Inflammatory macrophage (primary cell): Measurements from ENCODE around the gene SFXN5.
"Not testable (repeated sequence)": the region's sequence is repeated elsewhere in the genome, so short reads cannot be mapped to it uniquely, and the experiment has no call there.

Experiments
- DNase-seq, 2 donors: peaks; one replicate each; pipeline ENCODE4 v3.0.0-alpha.2; 2020 to 2022

SFXN5 gene

DNA sequence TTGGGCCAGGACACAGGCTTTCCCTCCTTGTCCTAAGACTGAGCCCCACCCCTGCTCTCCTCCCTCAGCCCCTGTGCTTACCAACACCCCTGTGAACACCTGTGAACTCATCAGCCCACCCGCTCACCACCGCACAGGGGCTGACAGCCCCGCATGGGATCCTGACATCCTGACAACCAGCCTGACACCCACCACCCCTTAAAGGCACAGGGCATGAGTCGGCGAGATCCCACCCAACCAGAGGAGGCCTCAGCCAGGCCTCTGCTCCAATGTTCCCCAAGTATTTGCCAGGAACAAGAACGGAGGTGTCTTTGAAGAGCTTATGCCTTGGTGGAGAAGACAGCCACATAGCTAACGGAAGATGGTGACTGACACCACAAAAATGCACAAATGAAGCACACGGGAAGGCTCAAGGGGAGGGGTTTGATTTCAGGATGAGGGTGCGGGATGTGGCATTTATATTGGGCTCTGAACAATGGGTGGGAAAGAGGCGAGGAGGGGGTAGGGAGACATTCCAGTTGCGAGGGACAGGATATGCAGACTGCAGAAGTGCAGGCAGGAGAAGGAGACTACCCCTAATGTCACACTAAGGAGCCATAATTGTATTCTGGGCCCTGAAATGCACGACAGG is 30.2 kb upstream of the SFXN5 start:
- no peak for DNase-seq

DNA sequence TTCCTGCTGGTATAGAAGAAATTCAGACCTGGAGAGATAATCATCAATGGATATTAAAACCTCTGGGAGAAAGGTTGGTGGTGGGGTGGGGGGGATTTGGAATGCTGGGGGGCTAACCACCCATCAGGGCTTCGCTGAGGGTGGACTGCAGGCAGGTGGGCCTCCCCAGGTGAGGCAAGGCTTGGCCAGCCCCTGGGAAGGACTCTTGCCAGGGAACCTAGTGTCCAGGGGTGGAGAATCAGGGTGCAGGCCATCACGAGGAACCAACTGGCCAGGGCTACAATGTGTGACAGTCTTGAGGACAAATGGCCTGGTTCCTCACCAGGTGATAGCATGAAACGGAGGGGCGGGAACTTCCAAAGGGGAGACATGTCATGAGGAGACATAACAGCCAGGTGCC is 29.4 kb upstream of the SFXN5 start:
- no peak for DNase-seq

DNA sequence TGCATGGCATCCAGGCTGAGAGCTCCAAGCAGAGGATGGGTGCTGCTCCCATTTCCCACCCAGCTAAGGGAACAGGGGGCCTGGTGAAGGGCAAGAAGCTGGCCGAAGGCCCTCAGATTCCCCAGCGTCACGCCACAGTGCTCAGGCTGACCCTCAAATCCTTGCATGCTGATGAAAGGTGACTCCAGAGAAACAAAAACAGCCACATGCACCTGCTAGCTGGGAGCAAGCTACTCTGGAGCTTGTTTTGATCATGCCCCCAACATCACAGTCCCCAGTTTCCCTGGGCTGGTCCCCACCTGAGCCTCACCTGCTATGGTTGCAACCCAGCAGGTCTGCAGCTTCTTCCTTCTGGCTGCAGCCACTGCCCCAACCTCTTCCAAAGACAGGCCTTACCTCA is 28.0 kb upstream of the SFXN5 start:
- no peak for DNase-seq

DNA sequence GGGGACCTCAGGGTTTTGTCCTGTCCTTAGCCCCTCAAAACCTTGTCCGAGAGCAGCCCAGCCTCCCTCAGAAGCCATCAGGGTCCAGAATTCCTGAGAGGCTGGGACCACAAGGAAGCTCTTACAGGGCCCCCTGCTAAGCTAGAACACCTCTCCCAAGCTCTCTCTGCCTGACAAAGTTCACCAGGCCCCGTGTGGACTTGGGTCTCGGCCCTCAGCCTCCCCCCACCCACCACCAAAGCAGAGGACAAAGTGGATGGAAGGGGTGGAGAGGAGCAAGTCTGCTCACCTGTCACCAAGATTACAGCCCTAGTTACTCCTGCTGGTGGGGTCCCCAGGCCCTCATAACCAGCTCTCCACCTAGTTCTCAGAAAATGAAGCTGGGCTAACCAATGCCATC is 24.4 kb upstream of the SFXN5 start:
- DNase-seq, result no peak

DNA sequence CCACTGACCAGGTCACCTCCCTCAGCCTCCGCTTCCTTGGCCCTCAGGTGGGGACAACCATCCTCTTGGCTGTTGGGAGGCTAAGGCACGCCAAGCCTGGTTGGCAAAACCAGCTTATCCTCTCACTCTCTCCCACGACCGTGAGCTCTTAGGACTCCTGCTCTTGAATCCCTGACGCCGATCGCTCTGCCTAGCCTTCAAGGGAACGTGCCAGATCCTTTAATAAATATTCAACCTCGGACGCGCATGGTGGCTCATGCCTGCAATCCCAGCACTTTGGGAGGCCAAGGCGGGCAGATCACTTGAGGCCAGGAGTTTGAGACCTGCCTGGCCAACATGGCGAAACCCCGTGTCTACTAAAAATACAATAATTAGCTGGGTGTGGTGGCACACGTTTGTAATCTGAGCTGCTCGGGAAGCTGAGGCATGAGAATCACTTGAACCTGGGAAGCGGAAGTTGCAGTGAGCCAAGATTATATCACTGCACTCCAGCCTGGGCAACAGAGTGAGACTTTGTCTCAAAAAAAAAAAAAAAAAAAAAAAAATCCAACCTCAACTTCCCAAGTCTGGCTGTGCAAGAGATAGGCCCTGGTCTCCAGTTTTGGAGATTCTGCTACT is 22.2 kb upstream of the SFXN5 start:
- DNase-seq, result not testable (repeated sequence)

DNA sequence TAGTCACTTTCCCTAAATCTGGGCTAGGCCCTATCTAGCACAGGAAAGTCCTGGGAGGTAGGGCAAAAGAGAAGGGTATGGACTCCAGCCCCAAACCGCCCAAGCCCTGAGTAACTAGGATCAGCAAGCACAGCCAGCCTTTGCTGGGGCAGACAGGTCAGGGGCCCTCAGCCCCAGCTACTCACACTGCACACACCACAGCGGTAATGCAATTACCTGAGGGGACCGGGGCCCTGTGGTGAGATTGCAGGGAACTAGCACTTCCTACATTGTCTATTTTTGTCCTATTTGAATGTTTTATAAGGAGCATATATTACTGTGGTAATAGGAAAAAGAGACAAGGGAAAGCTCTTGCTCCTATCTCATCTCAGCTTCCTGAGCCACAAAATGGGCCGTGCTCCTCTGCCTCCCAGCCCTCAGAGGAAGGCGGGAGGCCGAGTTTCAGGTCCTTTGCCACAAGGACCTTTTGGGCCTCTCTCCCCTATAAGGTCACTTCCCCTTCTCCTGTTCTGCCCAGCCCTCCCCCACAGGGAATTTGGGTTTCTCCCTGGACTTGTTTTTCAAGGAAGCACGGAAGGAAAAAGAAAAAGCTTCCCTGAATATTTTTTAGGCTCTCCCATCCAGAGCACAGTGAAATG is 20.8 kb upstream of the SFXN5 start:
- no peak for DNase-seq

DNA sequence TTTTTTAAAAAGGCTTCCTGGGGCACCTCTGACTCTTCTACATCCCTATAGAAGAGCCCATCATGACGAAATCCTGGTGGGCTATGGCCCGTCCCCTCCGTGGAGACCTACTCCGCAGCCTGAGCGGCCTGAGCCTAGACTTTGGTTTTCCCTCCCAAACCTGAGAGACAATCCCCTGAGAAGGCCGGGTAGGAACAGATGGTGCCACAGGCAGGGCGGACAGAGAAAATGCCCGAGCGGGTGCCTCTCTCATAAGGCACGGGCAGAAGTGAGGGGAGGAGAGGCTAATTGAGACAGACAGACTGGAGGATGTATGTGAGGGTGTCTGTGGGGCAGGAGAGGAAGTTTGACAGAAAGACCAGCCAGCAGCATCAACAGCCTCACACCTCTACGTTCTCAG is 20.2 kb upstream of the SFXN5 start:
- no peak for DNase-seq

DNA sequence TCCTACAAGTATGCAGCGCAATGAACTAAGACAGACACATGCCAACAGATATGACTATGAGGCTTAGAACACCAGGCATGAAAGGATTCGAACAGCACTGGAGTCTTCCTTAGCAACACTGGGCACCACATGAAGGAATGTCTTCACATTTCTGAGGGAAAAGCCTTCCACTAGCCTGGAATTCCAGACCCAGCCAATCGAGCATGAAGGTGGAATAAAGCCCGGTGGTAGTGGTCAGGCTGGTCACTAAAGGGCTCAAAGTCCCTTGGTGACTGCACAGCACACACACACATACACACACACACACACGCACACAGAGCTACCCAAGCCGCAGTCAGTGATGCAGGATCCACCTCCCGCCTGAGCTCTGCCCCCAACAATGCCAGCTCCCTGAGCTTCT is 19.7 kb upstream of the SFXN5 start:
- DNase-seq, result no peak

DNA sequence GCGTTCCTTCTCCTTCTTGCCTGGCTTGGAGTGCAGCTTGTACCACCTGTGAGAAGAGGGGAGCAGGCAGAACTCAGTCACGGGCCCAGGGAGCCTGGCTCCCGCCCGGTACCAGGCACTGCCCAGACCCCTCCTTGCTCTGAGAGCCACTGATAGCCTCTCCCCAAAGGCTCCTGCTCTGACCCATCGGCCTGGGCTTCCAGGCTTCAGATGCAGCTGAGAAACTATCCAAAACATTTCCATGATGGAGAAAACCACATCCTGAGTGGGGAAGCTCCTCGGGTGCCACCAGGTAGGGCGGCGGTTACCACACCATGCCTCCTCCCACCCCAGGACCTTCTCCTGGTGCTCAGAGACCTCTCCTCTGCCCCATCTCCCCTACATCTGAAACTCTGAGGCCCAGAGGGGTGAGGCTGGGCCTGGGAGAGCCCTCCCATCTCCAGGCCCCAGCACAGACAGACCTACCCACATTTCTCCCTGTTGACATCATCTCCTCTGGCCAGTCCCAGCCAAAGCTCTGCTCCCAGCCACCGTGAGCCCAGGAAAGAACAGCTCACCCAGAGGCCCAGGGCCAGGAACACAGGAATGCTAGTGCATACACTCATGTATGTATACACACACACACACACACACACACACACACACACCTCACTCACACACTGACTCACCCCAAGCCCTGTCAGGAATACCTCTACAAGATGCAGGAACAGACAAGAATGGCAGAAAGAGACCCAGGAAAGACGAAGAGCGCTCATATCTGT is 17.9 kb upstream of the SFXN5 start:
- no peak for DNase-seq

DNA sequence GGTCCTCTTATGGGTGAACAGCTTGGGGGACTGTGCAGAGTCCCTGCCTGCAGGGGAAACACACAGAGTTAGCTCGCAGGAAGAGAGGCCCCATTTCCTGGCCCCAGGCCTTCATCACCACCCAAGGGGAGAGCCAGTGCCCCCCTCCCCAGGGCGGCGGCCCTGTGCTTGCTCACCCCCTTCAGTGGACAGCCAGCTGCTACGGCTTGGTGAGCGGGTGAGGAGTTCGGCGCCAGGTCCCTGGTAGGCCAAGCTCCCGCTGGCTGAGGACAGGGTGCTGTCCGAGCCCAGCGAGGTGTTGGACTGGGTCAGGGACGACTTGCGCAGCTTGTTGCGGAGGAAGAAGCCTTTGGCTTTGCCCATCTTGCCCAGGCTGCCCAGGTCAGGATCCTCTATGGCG is 17.2 kb upstream of the SFXN5 start:
- DNase-seq, result no peak

DNA sequence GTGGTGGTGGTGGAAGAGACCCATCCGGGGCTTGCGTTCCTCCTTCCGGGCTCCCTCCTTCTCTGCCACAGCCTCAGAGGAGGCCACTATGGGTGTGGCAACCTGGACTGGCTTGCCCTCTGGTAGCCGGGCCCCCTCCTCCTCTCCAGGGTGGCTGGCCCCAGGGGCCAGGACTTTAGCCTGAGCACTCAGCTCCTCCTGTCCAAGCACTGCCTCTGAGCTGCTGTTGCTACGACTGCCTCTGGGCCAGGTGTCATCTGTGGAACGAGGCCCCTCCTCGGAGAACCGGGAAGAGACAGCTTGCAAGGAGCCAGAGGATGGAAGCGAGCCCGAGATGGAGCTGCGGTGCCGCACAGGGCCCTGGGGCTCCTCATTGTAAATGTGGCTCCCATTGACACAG is 16.7 kb upstream of the SFXN5 start:
- DNase-seq, result no peak

DNA sequence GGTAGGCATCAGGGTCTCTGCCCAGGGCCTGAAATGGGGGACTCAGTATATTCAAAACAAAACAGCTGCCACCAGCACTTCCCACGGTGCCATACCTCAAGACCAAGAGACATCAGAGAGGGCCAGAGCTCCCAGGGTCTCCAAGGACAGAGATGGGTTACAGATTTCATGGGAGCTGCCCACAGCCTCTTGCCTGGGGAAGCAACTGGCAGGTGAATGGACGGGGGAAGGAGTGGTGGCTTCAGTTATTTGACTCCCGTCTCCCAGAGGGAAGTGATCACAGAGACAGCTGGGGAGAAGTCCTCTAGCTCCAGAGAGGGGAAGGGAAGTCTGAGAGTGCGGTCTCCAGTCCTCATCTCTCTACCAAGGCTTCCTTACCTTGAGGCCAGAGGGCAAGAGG is 15.8 kb upstream of the SFXN5 start:
- DNase-seq, result no peak

DNA sequence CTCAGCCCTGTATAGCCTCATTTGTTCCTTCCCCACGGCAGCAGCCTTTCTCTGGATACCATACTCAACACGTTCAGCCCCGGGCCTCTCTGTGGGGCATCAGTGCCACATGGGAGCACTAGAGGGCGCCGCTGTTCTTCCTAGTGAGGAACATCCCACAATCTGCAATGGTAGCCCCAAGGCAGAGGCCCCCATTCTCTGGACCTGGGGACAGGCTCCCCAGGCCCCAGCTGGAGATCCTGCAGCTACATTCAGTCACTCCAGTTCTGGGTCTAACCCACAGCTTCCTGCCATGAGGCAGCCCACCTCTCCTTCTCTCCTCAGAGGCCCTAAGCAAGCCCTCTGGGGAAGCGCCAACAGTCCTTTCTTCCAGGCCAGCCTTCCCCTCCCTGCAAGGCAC is 14.2 kb upstream of the SFXN5 start:
- peak; percentile 82 to 86 for DNase-seq

DNA sequence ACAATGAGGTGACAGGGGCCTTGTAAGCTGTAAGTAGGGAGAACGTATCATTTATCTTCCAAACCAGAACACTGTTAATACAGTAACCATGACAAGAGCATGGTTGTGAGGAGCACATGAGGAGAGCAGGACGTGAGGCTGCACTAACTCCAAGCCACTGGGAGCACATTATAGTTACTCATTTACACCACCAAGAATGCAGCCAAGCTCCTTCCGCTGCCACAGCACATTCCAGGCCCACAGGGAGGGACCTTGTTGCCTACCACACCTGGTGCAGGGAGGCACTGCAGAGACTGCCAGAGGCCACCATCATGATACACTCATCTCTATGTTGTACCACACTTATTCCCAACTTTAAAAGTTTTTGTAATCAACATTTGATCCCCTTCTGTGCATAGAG is 13.5 kb upstream of the SFXN5 start:
- DNase-seq, result no peak

DNA sequence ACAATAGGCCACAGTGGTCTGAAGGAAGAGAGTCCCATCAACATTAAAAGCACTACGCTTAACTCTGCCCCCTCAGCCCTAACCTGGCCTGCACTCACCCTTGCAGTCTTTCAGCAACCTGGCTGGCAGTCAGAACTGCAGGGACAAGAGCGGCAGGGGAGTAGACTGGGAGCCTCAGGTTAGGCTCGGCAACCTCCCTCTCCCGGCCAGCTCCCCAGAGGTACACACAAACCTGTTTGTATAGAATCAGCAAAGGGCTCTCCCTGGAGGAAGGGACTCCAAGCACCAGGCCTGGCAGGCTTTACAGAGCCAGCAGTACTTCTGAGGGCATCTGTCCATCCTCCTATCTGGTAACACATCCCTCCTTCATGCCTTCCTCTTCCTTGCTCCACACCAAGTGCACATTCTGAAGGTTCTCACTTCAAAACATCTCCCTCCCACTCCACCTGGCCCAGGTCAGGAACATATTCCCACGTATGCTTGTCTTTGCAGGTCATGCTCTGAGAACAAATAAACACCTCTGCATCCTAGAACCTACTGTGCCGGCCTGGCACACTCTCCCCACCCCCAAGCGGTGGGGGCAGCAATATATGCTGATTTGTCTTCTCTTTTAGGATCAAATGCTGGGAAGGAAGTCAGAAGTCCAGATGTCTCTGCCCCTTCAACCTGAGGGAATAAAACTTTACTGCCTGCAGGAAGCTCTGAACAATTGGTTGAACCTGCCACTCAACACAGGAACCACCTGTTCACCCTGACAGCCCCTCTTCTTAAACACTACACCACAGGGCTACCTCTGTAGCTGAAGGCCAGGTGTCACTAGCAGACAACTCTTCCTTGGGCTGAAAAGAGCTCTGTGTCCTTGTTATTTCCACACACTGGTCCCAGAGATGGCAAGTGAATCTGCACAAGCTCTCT is 12.6 kb upstream of the SFXN5 start:
- no peak for DNase-seq

DNA sequence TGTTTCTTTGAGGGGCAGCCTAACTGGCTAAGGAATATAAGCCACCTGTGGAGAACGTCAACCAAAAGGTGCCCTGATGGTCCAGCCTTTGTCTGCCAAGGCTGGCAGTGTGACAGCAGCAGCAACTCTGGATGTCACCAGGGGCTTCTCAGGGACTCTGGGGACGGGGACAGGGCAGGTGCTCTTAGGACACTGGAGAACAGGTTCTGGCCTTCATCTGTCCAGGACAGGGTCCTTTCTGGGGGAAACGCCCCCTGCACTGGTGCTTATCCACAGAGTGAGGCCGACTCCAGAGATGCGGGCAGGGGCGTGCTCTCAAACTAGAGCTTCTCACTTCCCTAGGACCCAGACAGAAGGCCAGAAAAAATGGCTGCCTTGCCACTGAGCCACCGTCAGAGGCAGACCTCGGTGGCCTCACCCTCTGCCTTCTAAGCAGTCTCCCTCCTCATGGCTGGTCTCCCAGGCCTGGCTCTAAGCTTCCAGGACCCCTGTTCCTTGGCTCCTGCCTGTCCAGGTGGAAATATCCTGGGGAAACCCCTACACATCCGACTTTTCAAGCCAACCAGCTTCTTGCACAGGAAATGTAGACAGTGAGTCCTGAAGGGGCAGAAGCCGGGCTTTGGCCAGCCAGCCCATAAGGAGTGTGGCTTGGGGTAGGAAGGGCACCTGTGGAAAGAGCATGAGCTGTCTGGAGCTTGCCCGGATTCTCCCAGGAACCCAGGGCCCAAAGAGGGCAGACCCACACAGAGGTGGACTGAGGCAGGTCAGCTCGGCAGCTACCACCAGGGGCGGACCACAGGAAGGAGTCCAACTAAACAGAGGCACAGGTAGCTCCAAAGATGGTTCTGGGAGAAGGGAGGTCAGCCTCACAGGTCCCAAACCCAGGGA is 11.3 kb upstream of the SFXN5 start:
- DNase-seq, result no peak

DNA sequence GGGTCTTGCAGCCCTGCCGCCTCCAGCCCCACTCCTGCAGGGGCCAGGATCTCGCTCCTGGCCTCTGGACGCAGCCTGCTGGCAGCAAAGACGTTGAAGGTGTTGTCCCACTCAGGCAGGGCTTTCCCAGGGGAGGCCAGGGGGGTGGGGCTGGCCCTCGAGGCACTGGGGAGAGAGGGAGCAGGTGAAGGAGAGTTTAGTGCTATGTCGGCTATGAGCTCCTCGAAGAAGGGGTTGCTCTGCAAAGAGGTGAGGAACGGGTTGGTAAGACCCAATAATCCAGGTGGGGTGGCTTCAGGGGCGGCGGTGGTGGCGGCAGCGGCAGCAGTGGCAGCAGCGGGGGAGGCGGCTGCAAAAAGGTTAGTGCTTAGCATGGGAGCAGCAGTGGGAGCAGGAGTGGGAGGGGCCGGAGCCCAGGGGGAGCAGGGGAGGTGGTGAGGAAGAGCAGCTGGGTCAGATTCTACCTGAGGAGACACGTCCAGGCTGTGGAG is 9.7 kb upstream of the SFXN5 start:
- no peak for DNase-seq

DNA sequence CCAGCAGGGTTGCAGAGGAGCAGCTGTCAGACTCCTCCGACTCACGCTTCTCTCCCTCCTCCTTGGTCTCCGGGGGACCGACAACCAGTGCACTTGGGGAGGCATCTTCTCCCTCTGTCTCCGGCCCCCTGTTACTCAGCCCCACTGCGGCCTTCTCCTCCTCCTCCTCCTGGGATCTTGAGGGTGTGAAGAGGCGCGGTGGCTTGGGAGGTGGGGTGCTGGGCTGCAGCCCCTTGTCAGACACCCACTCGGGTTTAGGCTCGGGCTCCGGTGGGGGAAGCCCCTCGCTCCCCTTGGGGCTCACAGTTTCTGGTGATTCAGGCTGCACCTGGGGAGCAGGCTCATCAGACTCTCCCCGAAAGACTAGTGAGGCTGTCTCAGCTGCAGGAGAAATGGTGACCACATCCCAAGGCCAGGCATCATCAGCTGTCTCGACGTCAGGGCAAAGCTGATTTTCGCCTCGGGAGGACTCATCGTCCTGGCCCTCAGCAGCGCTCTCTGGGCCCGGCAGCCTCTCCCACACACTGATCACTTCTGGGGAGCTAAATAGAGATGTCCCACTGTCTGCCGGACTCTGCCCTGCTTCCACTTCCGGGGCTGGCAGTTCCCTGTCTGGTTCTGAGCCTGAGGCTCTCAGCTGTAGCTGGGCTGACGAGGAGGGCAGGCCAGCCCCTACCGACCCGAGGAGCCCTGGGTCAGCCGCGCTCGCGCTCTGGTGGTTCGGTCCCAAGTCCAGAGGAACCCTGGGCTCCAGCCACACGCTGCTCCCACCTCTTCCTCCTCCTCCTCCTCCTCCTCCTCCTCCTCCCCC is 9.0 kb upstream of the SFXN5 start:
- DNase-seq, result no peak

DNA sequence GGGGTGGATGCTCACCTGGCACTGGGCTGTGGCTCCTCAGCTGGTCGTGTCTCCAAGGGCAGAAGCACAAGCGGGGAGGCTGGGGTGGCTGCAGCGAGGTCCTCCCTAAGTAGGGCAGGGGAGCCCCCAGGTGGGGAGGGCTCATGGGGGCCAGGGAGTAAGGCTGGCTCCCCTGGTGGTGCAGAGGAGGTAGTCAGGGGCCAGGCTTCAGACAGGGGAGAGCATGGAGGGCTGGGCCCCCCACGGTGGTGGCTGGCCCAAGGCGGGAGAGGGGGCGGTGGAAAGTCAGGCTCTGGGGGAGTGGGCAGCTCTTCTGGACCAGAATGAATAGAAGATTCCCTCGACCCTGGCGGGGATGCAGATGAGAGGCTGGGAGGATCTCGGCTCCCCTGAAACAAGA is 8.1 kb upstream of the SFXN5 start:
- no peak for DNase-seq
